Pancreas (tissue), 10 donors: ENCODE measurements around the gene POFUT2. TPM values are rescaled to one million over a fixed set of nuclear protein-coding genes. Genes with fewer than 3 reads are reported as not detected.

ENCODE experiments used
- ATAC-seq, 4 donors: fragments of 200-7000 bp; cut with Tn5 transposase; one replicate each; pipeline versions ENCODE4 v1.8.0 to v1.9.1; 2020; ENCODE audit warnings: mild to moderate bottlenecking in 4 of 4, moderate library complexity in 4 of 4
- DNase-seq, 6 donors: peaks; one replicate each; pipeline ENCODE4 v3.0.0-alpha.2; 2020
- FAIRE-seq: peaks from 2 replicates; lab custom pipeline; 2012; peaks lifted over from hg19 to GRCh38; lab: Jason Lieb, UNC
- H3K27ac ChIP-seq, 4 donors: fragments of 200-600 bp; sonication (generic); 1 replicate in 3 of 4; 2 replicates in 1 of 4; pipeline versions ENCODE4 v1.5.0 to v1.8.0; 2020
- H3K27me3 ChIP-seq, 4 donors: fragments of 200-600 bp; one replicate each; pipeline ENCODE4 v1.8.0; 2021
- H3K36me3 ChIP-seq, 3 donors: fragments of 200-600 bp; sonication (generic) in 1 of 3; one replicate each; pipeline versions ENCODE4 v1.5.0 to v1.8.0; 2020 to 2021
- H3K4me1 ChIP-seq, 3 donors: fragments of 200-600 bp; one replicate each; pipeline ENCODE4 v1.8.0; 2021
- H3K4me3 ChIP-seq, 4 donors: fragments of 200-600 bp; sonication (generic) in 2 of 4; one replicate each; pipeline versions ENCODE4 v1.5.0 to v1.8.0; 2020 to 2021
- H3K9me3 ChIP-seq, 4 donors: fragments of 200-600 bp; one replicate each; pipeline ENCODE4 v1.8.0; 2021
- CTCF ChIP-seq, 4 donors: fragments of 200-600 bp; sonication (generic) in 3 of 4; IDR thresholded peaks; one replicate each; pipeline versions ENCODE4 v1.5.0 to v1.8.0; 2021; ENCODE audit warnings: antibody characterized with exemption in 4 of 4
- WGBS, 2 donors: extraction: QIAGEN DNeasy Blood & Tissue Kit; methylation state at CpG; one replicate each; pipeline ENCODE4 v1.1.7; 2013; 5-methylcytosine and 5-hydroxymethylcytosine counted together
- intact Hi-C, 3 donors: fragments of 100-400 bp; cut with DNase I; formaldehyde crosslinking; loops; one replicate each; pipeline versions ENCODE4 v1.11.1 to v1.14.2; 2022
- polyA plus RNA-seq, 2 donors: library from polyadenylated mRNA; stranded (reverse); fragments of 200-250 nt; gene quantifications; one replicate each; pipeline ENCODE4 v1.2.3, GENCODE V29; 2013
- total RNA-seq, 6 donors: library from RNA; stranded (reverse); fragmentation: NEBNext Ultra II Directional in 4 of 6; extraction: Animal tissue kit (Norgen Biotek cat#: 25700) in 4 of 6; gene quantifications; one replicate each; pipeline versions ENCODE4 v1.2.1 to v1.2.4, GENCODE V29; 2021 to 2023
- donor health status: healthy with polysubstance abuse.
- donor health status: DM: no; HTN: no; CAD: no; lungs with moderate emphysema.
- donor health status: DM: no; HTN: no; CAD: no.
- donor health status: control.
- donor health status: control.
- donor health status: Bipolar disorder and iron deficiency.
- donor health status: DM: yes; HTN: yes; CAD: no.
- donor health status: DM: no; HTN: no; CAD: no.
- donor health status: DM: no; HTN: no; CAD: no.
- donor health status: DM: yes; HTN: yes; CAD: no.

POFUT2 gene
- total and polyA plus RNA-seq, 8 donors = 10.1 to 46.9 (median 16.3) TPM

GRCh38 chr21:45248301-45248892 is 39.3 kb downstream of the POFUT2 start:
- H3K27ac ChIP-seq = no peak overlapping the region
- no peaks in the 10 kb centered on the region for H3K36me3 ChIP-seq
- FAIRE-seq (no peak), DNase-seq (no peak), ATAC-seq (peak in 2 of 4 donors; percentile 14 to 56)
- no peak for TF ChIP-seq CTCF (IDR thresholded peaks at IDR 0.05)
- H3K27me3 ChIP-seq = peaks cover 0 to 6% (median 0%) of the 10 kb centered on the region in 4 donors
- intact Hi-C loops = no loop called here
- no peaks in the 10 kb centered on the region for H3K4me1 ChIP-seq
- 20 to 25% methylated on average over 13 of the region's 13 CpGs for WGBS, 2 donors
- H3K9me3 ChIP-seq = no peaks in the 10 kb centered on the region
- peak overlapping the region in 1 of 4 donors; percentile 22 for H3K4me3 ChIP-seq

GRCh38 chr21:45246386-45247320 is 41.0 kb downstream of the POFUT2 start:
- ATAC-seq (no peak), DNase-seq (no peak), FAIRE-seq (no peak)
- Histone ChIP-seq H3K27ac (no peak overlapping the region), H3K4me3 (no peak overlapping the region), H3K36me3 (no peaks in the 10 kb centered on the region), H3K4me1 (no peaks in the 10 kb centered on the region), H3K27me3 (peaks cover 0 to 6% (median 0%) of the 10 kb centered on the region in 4 donors), H3K9me3 (no peaks in the 10 kb centered on the region)
- TF ChIP-seq CTCF (IDR thresholded peaks at IDR 0.05) = no peak
- 60 to 70% methylated on average over 20 of the region's 20 CpGs for WGBS, 2 donors
- intact Hi-C loops = no loop called here

- 64 to 65% methylated on average over 8 of the region's 8 CpGs for WGBS, 2 donors
- H3K4me1 ChIP-seq = no peaks in the 10 kb centered on the region
- peaks cover 0 to 6% (median 0%) of the 10 kb centered on the region in 4 donors for H3K27me3 ChIP-seq
- DNase-seq (no peak), FAIRE-seq (no peak), ATAC-seq (no peak)
- no peaks in the 10 kb centered on the region for H3K9me3 ChIP-seq
- TF ChIP-seq CTCF (IDR thresholded peaks at IDR 0.05) = no peak
- intact Hi-C loops = no loop called here
- H3K36me3 ChIP-seq = no peaks in the 10 kb centered on the region
- H3K27ac ChIP-seq = no peak overlapping the region
- H3K4me3 ChIP-seq = no peak overlapping the region
These were observed 42.8 kb downstream of the POFUT2 start for GRCh38 chr21:45244799-45245340.

GRCh38 chr21:45243603-45244002 is 44.1 kb downstream of the POFUT2 start:
- Histone ChIP-seq H3K27ac (no peak overlapping the region), H3K4me1 (no peaks in the 10 kb centered on the region), H3K9me3 (no peaks in the 10 kb centered on the region), H3K4me3 (no peak overlapping the region), H3K27me3 (peaks cover 0 to 6% (median 0%) of the 10 kb centered on the region in 4 donors), H3K36me3 (no peaks in the 10 kb centered on the region)
- no peak for DNase-seq
- FAIRE-seq = no peak
- 31 to 33% methylated on average over 3 of the region's 3 CpGs for WGBS, 2 donors
- no peak for ATAC-seq
- intact Hi-C loops = no loop called here
- TF ChIP-seq CTCF (IDR thresholded peaks at IDR 0.05) = no peak
